ENCODE results near the gene PLIN3. TPM values are rescaled to one million over a fixed set of nuclear protein-coding genes. Genes with fewer than 3 reads are reported as not detected.
"Not testable (repeated sequence)": the region's sequence is repeated elsewhere in the genome, so short reads cannot be mapped to it uniquely, and the experiment has no call there.

Gene PLIN3
- total RNA-seq, 1 donor from 2014 or later, result 44.5 TPM

GRCh38 chr19:4852484-4852883 is 15.0 kb downstream of the PLIN3 start:
- H3K4me1 ChIP-seq, result no peaks in the 10 kb centered on the region
- ATAC-seq (peak in 1 of 2 donors; percentile 6), DNase-seq (no peak)
- no peak overlapping the region for H3K4me3 ChIP-seq
- no peaks in the 10 kb centered on the region for H3K9me3 ChIP-seq
- H3K36me3 ChIP-seq, result peaks cover 77% of the 10 kb centered on the region
- H3K27ac ChIP-seq, result no peak overlapping the region
- no peak for TF ChIP-seq CTCF (IDR thresholded peaks at IDR 0.05)
- intact Hi-C loops (cut with DNase I), result loop anchor here (5.0 kb wide), 1 partner anchor 45 kb away; no protein-coding TSS in a partner anchor
- H3K27me3 ChIP-seq (ENCODE audit: low read depth), result no peaks in the 10 kb centered on the region

- intact Hi-C loops (cut with DNase I), result loop anchor here (5.0 kb wide), 1 partner anchor 44 kb away; no protein-coding TSS in a partner anchor
- TF ChIP-seq CTCF (IDR thresholded peaks at IDR 0.05), result peak; percentile 87
- ATAC-seq (peak; percentile 85 to 89), DNase-seq (peak; percentile 74)
- no peaks in the 10 kb centered on the region for H3K4me1 ChIP-seq
- no peak overlapping the region for H3K4me3 ChIP-seq
- no peak overlapping the region for H3K27ac ChIP-seq
- no peaks in the 10 kb centered on the region for H3K9me3 ChIP-seq
- H3K27me3 ChIP-seq (ENCODE audit: low read depth), result no peaks in the 10 kb centered on the region
- H3K36me3 ChIP-seq, result peaks cover 77% of the 10 kb centered on the region
These were observed 15.7 kb downstream of the PLIN3 start for GRCh38 chr19:4851551-4852290.

GRCh38 chr19:4849019-4849418 is 18.4 kb downstream of the PLIN3 start:
- no peaks in the 10 kb centered on the region for H3K9me3 ChIP-seq
- H3K4me1 ChIP-seq, result peaks cover 8% of the 10 kb centered on the region
- ATAC-seq (no peak), DNase-seq (no peak)
- H3K27ac ChIP-seq, result no peak overlapping the region
- H3K36me3 ChIP-seq, result peaks cover 77% of the 10 kb centered on the region
- no peak overlapping the region for H3K4me3 ChIP-seq
- TF ChIP-seq CTCF (IDR thresholded peaks at IDR 0.05), result no peak
- intact Hi-C loops (cut with DNase I), result no loop called here
- no peaks in the 10 kb centered on the region for H3K27me3 ChIP-seq (ENCODE audit: low read depth)

- TF ChIP-seq CTCF (IDR thresholded peaks at IDR 0.05), result no peak
- ATAC-seq (no peak), DNase-seq (no peak)
- Histone ChIP-seq H3K9me3 (no peaks in the 10 kb centered on the region), H3K4me3 (no peak overlapping the region), H3K27me3 (ENCODE audit: low read depth) (no peaks in the 10 kb centered on the region), H3K36me3 (peaks cover 81% of the 10 kb centered on the region), H3K4me1 (peaks cover 8% of the 10 kb centered on the region), H3K27ac (no peak overlapping the region)
- intact Hi-C loops (cut with DNase I), result no loop called here
These were observed 20.1 kb downstream of the PLIN3 start for GRCh38 chr19:4847190-4847973.

- H3K4me1 ChIP-seq; intact Hi-C loops (cut with DNase I); H3K27me3 ChIP-seq (ENCODE audit: low read depth); H3K27ac ChIP-seq; ATAC-seq; H3K4me3 ChIP-seq; H3K9me3 ChIP-seq; DNase-seq: not testable (repeated sequence)
- peaks cover 79% of the 10 kb centered on the region for H3K36me3 ChIP-seq
These were observed 21.5 kb downstream of the PLIN3 start for GRCh38 chr19:4845975-4846374.
